H1 (cell line): ENCODE data around the gene RNF186.

Source experiments
- EGR1 ChIP-seq: IDR thresholded peaks from 2 replicates; pipeline ENCODE4 v1.6.1; 2011; ENCODE audit warnings: low read depth, low read length, borderline replicate concordance
- EZH2 ChIP-seq: fragments of 200-600 bp; sonication (generic); IDR thresholded peaks from 2 replicates; pipeline ENCODE4 v1.7.1; 2012; ENCODE audit warnings: low read depth, mild to moderate bottlenecking, moderate library complexity, low read length, inconsistent platforms; ENCODE audit not compliant: severe bottlenecking
- GTF2F1 ChIP-seq: IDR thresholded peaks from 2 replicates; pipeline ENCODE4 v1.6.1; 2012; ENCODE audit warnings: low read depth, low read length, improper control_type of control experiment, borderline replicate concordance
- KDM4A ChIP-seq: IDR thresholded peaks from one replicate; pipeline ENCODE4 v1.7.1; 2012; ENCODE audit warnings: low read depth, mild to moderate bottlenecking, moderate library complexity, low read length, inconsistent platforms; ENCODE audit not compliant: severe bottlenecking
- NANOG ChIP-seq: IDR thresholded peaks from 2 replicates; pipeline ENCODE4 v1.6.1; 2011; ENCODE audit warnings: low read length, low read depth, mild to moderate bottlenecking, inconsistent platforms; ENCODE audit not compliant: insufficient read depth, poor library complexity, severe bottlenecking
- POLR2A ChIP-seq, 2 experiments: IDR thresholded peaks; 1 replicate in 1 of 2; 2 replicates in 1 of 2; pipeline ENCODE4 v1.6.1; 2011; ENCODE audit warnings: low read depth in 2 of 2, low read length in 2 of 2, mild to moderate bottlenecking in 2 of 2; ENCODE audit errors: control extremely low read depth in 1 of 2
- POU5F1 ChIP-seq: IDR thresholded peaks from 2 replicates; pipeline ENCODE4 v1.6.1; 2011; ENCODE audit warnings: low read depth, mild to moderate bottlenecking, low read length, moderate library complexity
- RBBP5 ChIP-seq: IDR thresholded peaks from 2 replicates; pipeline ENCODE4 v1.7.1; 2012; ENCODE audit warnings: low read depth, mild to moderate bottlenecking, inconsistent platforms, low read length, moderate library complexity, borderline replicate concordance
- RFX5 ChIP-seq: IDR thresholded peaks from 2 replicates; pipeline ENCODE4 v1.6.1; 2011; ENCODE audit warnings: low read depth, low read length, improper control_type of control experiment, borderline replicate concordance
- SIN3A ChIP-seq, 2 experiments: IDR thresholded peaks in 1 of 2; conservative IDR thresholded peaks in 1 of 2; 2 replicates each; pipeline ENCODE4 v1.6.1; 2011 to 2012; ENCODE audit warnings: low read length in 2 of 2, improper control_type of control experiment in 1 of 2, low read depth in 1 of 2, mild to moderate bottlenecking in 1 of 2
- SP1 ChIP-seq: IDR thresholded peaks from 2 replicates; pipeline ENCODE4 v1.6.1; 2011; ENCODE audit warnings: low read depth, low read length
- YY1 ChIP-seq: IDR thresholded peaks from 2 replicates; pipeline ENCODE4 v1.6.1; 2011; ENCODE audit warnings: low read depth, mild to moderate bottlenecking, low read length
- TF ChIP-seq, protein P1 (sequence below), 3 experiments: IDR thresholded peaks; 1 replicate in 2 of 3; 2 replicates in 1 of 3; pipeline versions ENCODE4 v1.5.1 to v1.6.1; 2011; ENCODE audit warnings: low read length in 3 of 3, mild to moderate bottlenecking in 3 of 3, inconsistent platforms in 2 of 3, low read depth in 1 of 3, moderate library complexity in 1 of 3; ENCODE audit not compliant: insufficient read depth in 1 of 3; ENCODE audit errors: control extremely low read depth in 1 of 3

GRCh38 chr1:19837866-19838265 is 22.8 kb upstream of the RNF186 start:
- TF ChIP-seq RBBP5 (no peak), KDM4A (no peak), EZH2 (no peak), POLR2A (IDR thresholded peaks at IDR 0.05; ENCODE audit: control extremely low read depth in 1 of 2, low read depth in 2 of 2, low read length in 2 of 2) (no peak), GTF2F1 (no peak), YY1 (no peak), EGR1 (no peak), SP1 (no peak), RFX5 (no peak), NANOG (no peak), POU5F1 (no peak), SIN3A (conservative IDR thresholded peaks at IDR 0.05 in 1 of 2, IDR thresholded peaks at IDR 0.05 in 1 of 2; ENCODE audit: low read depth in 1 of 2, low read length in 2 of 2) (no peak)
- TF ChIP-seq, protein P1, sequence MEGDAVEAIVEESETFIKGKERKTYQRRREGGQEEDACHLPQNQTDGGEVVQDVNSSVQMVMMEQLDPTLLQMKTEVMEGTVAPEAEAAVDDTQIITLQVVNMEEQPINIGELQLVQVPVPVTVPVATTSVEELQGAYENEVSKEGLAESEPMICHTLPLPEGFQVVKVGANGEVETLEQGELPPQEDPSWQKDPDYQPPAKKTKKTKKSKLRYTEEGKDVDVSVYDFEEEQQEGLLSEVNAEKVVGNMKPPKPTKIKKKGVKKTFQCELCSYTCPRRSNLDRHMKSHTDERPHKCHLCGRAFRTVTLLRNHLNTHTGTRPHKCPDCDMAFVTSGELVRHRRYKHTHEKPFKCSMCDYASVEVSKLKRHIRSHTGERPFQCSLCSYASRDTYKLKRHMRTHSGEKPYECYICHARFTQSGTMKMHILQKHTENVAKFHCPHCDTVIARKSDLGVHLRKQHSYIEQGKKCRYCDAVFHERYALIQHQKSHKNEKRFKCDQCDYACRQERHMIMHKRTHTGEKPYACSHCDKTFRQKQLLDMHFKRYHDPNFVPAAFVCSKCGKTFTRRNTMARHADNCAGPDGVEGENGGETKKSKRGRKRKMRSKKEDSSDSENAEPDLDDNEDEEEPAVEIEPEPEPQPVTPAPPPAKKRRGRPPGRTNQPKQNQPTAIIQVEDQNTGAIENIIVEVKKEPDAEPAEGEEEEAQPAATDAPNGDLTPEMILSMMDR (IDR thresholded peaks at IDR 0.05; ENCODE audit: control extremely low read depth in 1 of 3, insufficient read depth in 1 of 3, low read depth in 1 of 3, low read length in 3 of 3) = no peak
